ENCODE data around the gene TBP. TPM values are rescaled to one million over a fixed set of nuclear protein-coding genes. Genes with fewer than 3 reads are reported as not detected.

TBP gene
- total and polyA plus RNA-seq, 2 experiments from 2014 or later = 13.4 to 24.6 TPM

- no peaks in the 10 kb centered on the region for H3F3A ChIP-seq (ENCODE audit: insufficient read depth)
- no peak for TF ChIP-seq EZH2 (IDR thresholded peaks at IDR 0.05; ENCODE audit: insufficient read depth, poor library complexity, severe bottlenecking)
- TF ChIP-seq EZH2phosphoT487 (IDR thresholded peaks at IDR 0.05; ENCODE audit: insufficient read depth, low read depth) = no peak
- in situ Hi-C loops (cut with MboI) = no loop called here
- H3K4me2 ChIP-seq (ENCODE audit: unreplicated experiment) = peak overlapping the region; percentile 98
- H3K79me2 ChIP-seq (ENCODE audit: insufficient read depth) = peaks cover 88% of the 10 kb centered on the region
- WGBS, 2 experiments (ENCODE audit: low coverage in 1 of 2, low lambda C conversion rate in 2 of 2, missing lambda C conversion rate in 2 of 2) = 1% methylated on average over 7 of the region's 7 CpGs
- H3K9ac ChIP-seq = peak overlapping the region; percentile 96
- no peaks in the 10 kb centered on the region for H3K9me2 ChIP-seq (ENCODE audit: insufficient read depth)
- H3K27ac ChIP-seq = peak overlapping the region; percentile 95
- peaks cover 33% of the 10 kb centered on the region for H3K4me1 ChIP-seq (ENCODE audit: insufficient read depth)
- no peaks in the 10 kb centered on the region for H3K27me3 ChIP-seq (replicated peaks; ENCODE audit: insufficient read depth)
- peak overlapping the region; percentile 99 for H2AFZ ChIP-seq
- no peaks in the 10 kb centered on the region for H3K36me3 ChIP-seq (ENCODE audit: low read depth)
- peak overlapping the region; percentile 93 for H3K4me3 ChIP-seq
- DNase-seq = no peak
- peaks cover 13% of the 10 kb centered on the region; the same call in 1 of the 2 replicates for H4K20me1 ChIP-seq (ENCODE audit: insufficient read depth)
- no peaks in the 10 kb centered on the region for H3K9me3 ChIP-seq (ENCODE audit: low read depth)
These were observed 598 bp downstream of the TBP start for GRCh38 chr6:170554796-170555137.

- Histone ChIP-seq H3K27ac (no peak overlapping the region), H3K79me2 (ENCODE audit: insufficient read depth) (peaks cover 88% of the 10 kb centered on the region), H3K27me3 (replicated peaks; ENCODE audit: insufficient read depth) (no peaks in the 10 kb centered on the region), H3F3A (ENCODE audit: insufficient read depth) (no peaks in the 10 kb centered on the region), H3K9me2 (ENCODE audit: insufficient read depth) (no peaks in the 10 kb centered on the region), H3K4me3 (peak overlapping the region; percentile 93), H3K4me1 (ENCODE audit: insufficient read depth) (peaks cover 28% of the 10 kb centered on the region), H4K20me1 (ENCODE audit: insufficient read depth) (peaks cover 9% of the 10 kb centered on the region; the same call in 1 of the 2 replicates), H2AFZ (no peak overlapping the region), H3K9me3 (ENCODE audit: low read depth) (no peaks in the 10 kb centered on the region), H3K36me3 (ENCODE audit: low read depth) (no peaks in the 10 kb centered on the region), H3K4me2 (ENCODE audit: unreplicated experiment) (peak overlapping the region; percentile 98), H3K9ac (peak overlapping the region; percentile 96)
- TF ChIP-seq EZH2 (IDR thresholded peaks at IDR 0.05; ENCODE audit: insufficient read depth, poor library complexity, severe bottlenecking) (no peak), EZH2phosphoT487 (IDR thresholded peaks at IDR 0.05; ENCODE audit: insufficient read depth, low read depth) (no peak)
- peak; percentile 13 for DNase-seq
- in situ Hi-C loops (cut with MboI) = no loop called here
- WGBS, 2 experiments (ENCODE audit: low coverage in 1 of 2, low lambda C conversion rate in 2 of 2, missing lambda C conversion rate in 2 of 2) = 53 to 57% methylated on average over 3 of the region's 3 CpGs
These were observed 1.1 kb downstream of the TBP start for GRCh38 chr6:170555305-170555704.

- Histone ChIP-seq H3K9me3 (ENCODE audit: low read depth) (no peaks in the 10 kb centered on the region), H3K79me2 (ENCODE audit: insufficient read depth) (peaks cover 74% of the 10 kb centered on the region), H3K36me3 (ENCODE audit: low read depth) (peaks cover 27% of the 10 kb centered on the region), H3K27me3 (replicated peaks; ENCODE audit: insufficient read depth) (no peaks in the 10 kb centered on the region), H4K20me1 (ENCODE audit: insufficient read depth) (no peaks in the 10 kb centered on the region), H3K9me2 (ENCODE audit: insufficient read depth) (no peaks in the 10 kb centered on the region), H3K27ac (no peak overlapping the region), H2AFZ (no peak overlapping the region), H3F3A (ENCODE audit: insufficient read depth) (no peaks in the 10 kb centered on the region), H3K4me2 (ENCODE audit: unreplicated experiment) (no peak overlapping the region), H3K9ac (no peak overlapping the region), H3K4me1 (ENCODE audit: insufficient read depth) (no peaks in the 10 kb centered on the region), H3K4me3 (no peak overlapping the region)
- in situ Hi-C loops (cut with MboI) = no loop called here
- DNase-seq = no peak
- WGBS, 2 experiments (ENCODE audit: low coverage in 1 of 2, low lambda C conversion rate in 2 of 2, missing lambda C conversion rate in 2 of 2) = 98 to 99% methylated on average over 4 of the region's 4 CpGs
- TF ChIP-seq EZH2 (IDR thresholded peaks at IDR 0.05; ENCODE audit: insufficient read depth, poor library complexity, severe bottlenecking) = no peak
- TF ChIP-seq EZH2phosphoT487 (IDR thresholded peaks at IDR 0.05; ENCODE audit: insufficient read depth, low read depth) = no peak
These were observed 7.4 kb downstream of the TBP start for GRCh38 chr6:170561555-170561954.

- Histone ChIP-seq H2AFZ (no peak overlapping the region), H3K27ac (no peak overlapping the region), H3K9me3 (ENCODE audit: low read depth) (no peaks in the 10 kb centered on the region), H4K20me1 (ENCODE audit: insufficient read depth) (no peaks in the 10 kb centered on the region), H3K79me2 (ENCODE audit: insufficient read depth) (peaks cover 41% of the 10 kb centered on the region), H3K9me2 (ENCODE audit: insufficient read depth) (no peaks in the 10 kb centered on the region), H3K9ac (no peak overlapping the region), H3K36me3 (ENCODE audit: low read depth) (peaks cover 49% of the 10 kb centered on the region), H3K4me1 (ENCODE audit: insufficient read depth) (no peaks in the 10 kb centered on the region), H3K4me2 (ENCODE audit: unreplicated experiment) (no peak overlapping the region), H3F3A (ENCODE audit: insufficient read depth) (0 out of 2 replicates have a peak, but pooled peaks cover 4% of the 10 kb centered on the region), H3K4me3 (no peak overlapping the region), H3K27me3 (replicated peaks; ENCODE audit: insufficient read depth) (no peaks in the 10 kb centered on the region)
- TF ChIP-seq EZH2phosphoT487 (IDR thresholded peaks at IDR 0.05; ENCODE audit: insufficient read depth, low read depth) = no peak
- TF ChIP-seq EZH2 (IDR thresholded peaks at IDR 0.05; ENCODE audit: insufficient read depth, poor library complexity, severe bottlenecking) = no peak
- in situ Hi-C loops (cut with MboI) = no loop called here
- DNase-seq = no peak
- WGBS, 2 experiments (ENCODE audit: low coverage in 1 of 2, low lambda C conversion rate in 2 of 2, missing lambda C conversion rate in 2 of 2) = 96 to 99% methylated on average over 8 of the region's 8 CpGs
These were observed 10.9 kb downstream of the TBP start for GRCh38 chr6:170564936-170565530.

Data from GM23248 (cell line).